ENCODE measurements around the gene WDR47.

- TF ChIP-seq JUND (IDR thresholded peaks at IDR 0.05; ENCODE audit: low read length) (no peak), POLR2AphosphoS5 (IDR thresholded peaks at IDR 0.05; ENCODE audit: low read depth, low read length) (no peak), FOSL1 (IDR thresholded peaks at IDR 0.05; ENCODE audit: insufficient read depth, low read depth, low read length) (no peak), YY1 (IDR thresholded peaks at IDR 0.05; ENCODE audit: low read depth, low read length) (no peak), MAX (IDR thresholded peaks at IDR 0.05) (no peak), SAP30 (IDR thresholded peaks at IDR 0.05; ENCODE audit: insufficient read depth, insufficient replicate concordance, low read length) (no peak), EZH2 (IDR thresholded peaks at IDR 0.05; ENCODE audit: low read depth, low read length, severe bottlenecking) (no peak), RAD21 (IDR thresholded peaks at IDR 0.05 in 1 of 2, conservative IDR thresholded peaks at IDR 0.05 in 1 of 2; ENCODE audit: low read depth in 2 of 2, low read length in 2 of 2) (no peak), TEAD4 (IDR thresholded peaks at IDR 0.05; ENCODE audit: low read depth, low read length) (no peak)
- TF ChIP-seq, protein P1, sequence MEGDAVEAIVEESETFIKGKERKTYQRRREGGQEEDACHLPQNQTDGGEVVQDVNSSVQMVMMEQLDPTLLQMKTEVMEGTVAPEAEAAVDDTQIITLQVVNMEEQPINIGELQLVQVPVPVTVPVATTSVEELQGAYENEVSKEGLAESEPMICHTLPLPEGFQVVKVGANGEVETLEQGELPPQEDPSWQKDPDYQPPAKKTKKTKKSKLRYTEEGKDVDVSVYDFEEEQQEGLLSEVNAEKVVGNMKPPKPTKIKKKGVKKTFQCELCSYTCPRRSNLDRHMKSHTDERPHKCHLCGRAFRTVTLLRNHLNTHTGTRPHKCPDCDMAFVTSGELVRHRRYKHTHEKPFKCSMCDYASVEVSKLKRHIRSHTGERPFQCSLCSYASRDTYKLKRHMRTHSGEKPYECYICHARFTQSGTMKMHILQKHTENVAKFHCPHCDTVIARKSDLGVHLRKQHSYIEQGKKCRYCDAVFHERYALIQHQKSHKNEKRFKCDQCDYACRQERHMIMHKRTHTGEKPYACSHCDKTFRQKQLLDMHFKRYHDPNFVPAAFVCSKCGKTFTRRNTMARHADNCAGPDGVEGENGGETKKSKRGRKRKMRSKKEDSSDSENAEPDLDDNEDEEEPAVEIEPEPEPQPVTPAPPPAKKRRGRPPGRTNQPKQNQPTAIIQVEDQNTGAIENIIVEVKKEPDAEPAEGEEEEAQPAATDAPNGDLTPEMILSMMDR (IDR thresholded peaks at IDR 0.05; ENCODE audit: control extremely low read depth in 1 of 3, insufficient read depth in 1 of 3, low read depth in 1 of 3, low read length in 3 of 3) = no peak
- TF ChIP-seq, protein P2, sequence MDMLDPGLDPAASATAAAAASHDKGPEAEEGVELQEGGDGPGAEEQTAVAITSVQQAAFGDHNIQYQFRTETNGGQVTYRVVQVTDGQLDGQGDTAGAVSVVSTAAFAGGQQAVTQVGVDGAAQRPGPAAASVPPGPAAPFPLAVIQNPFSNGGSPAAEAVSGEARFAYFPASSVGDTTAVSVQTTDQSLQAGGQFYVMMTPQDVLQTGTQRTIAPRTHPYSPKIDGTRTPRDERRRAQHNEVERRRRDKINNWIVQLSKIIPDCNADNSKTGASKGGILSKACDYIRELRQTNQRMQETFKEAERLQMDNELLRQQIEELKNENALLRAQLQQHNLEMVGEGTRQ (IDR thresholded peaks at IDR 0.05; ENCODE audit: low read length) = no peak
Measured at GRCh38 chr1:108936170-108936569, 105.7 kb downstream of the WDR47 start.
